Esophagus squamous epithelium (tissue), 4 donors: Measurements from ENCODE around the gene CHRNA4.

Experiments used
- POLR2A ChIP-seq, 4 donors: fragments of 450-650 bp; IDR thresholded peaks; one replicate each; pipeline ENCODE4 v1.6.1; 2017; ENCODE audit warnings: antibody characterized with exemption in 4 of 4, mild to moderate bottlenecking in 4 of 4, moderate library complexity in 3 of 4
- TF ChIP-seq, protein P1 (sequence below), 6 experiments: fragments of 450-650 bp in 4 of 6; fragments of 200-600 bp in 2 of 6; sonication (generic) in 2 of 6; IDR thresholded peaks; one replicate each; pipeline ENCODE4 v1.5.1; 2016 to 2019; ENCODE audit warnings: antibody characterized with exemption in 6 of 6, mild to moderate bottlenecking in 4 of 6, moderate library complexity in 4 of 6

DNA sequence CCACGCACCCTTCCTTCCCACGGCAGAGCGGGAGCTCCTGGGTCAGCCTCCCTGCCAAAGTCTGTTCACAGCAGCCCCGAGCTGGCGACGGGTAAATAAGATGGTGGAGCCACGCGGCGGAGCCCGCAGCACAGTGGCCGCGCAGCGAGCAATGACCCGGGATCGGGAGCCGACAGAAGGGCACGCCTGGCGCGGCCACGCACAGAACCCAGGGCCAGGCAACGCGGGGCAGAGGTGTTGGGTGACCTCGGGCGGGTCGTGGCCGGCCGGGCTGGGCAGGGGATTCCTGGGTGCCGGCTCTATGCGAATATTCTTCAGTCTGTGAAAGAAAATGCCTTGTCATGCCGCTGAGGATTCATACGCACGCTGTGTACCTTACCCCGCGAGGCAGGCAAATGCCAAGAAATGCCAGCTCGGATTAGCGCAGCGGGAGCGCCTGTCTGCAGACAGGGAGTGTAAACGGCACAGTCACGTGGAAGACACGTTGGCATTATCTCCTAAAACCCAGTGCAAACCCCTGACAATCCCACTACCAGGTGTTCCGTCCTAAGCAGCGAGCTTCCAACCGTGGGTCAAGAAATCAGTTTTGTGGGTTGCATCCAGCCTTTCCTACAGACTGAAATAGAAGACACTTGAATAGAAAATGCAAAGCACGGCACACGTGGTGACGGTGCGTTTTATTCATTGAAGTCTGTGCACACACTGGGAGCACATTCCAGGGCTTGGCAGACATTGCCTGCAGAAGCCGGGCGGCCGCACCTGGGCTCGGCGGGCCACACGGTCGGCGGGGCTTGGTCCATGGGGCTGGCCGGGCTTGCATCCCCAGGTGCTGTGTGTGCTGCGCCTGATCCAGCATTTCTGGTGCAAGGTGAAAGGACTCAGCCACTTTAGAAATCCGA, 18.3 kb downstream of the CHRNA4 start:
- no peak for TF ChIP-seq POLR2A (IDR thresholded peaks at IDR 0.05)
- TF ChIP-seq, protein P1, sequence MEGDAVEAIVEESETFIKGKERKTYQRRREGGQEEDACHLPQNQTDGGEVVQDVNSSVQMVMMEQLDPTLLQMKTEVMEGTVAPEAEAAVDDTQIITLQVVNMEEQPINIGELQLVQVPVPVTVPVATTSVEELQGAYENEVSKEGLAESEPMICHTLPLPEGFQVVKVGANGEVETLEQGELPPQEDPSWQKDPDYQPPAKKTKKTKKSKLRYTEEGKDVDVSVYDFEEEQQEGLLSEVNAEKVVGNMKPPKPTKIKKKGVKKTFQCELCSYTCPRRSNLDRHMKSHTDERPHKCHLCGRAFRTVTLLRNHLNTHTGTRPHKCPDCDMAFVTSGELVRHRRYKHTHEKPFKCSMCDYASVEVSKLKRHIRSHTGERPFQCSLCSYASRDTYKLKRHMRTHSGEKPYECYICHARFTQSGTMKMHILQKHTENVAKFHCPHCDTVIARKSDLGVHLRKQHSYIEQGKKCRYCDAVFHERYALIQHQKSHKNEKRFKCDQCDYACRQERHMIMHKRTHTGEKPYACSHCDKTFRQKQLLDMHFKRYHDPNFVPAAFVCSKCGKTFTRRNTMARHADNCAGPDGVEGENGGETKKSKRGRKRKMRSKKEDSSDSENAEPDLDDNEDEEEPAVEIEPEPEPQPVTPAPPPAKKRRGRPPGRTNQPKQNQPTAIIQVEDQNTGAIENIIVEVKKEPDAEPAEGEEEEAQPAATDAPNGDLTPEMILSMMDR (IDR thresholded peaks at IDR 0.05) = no peak
